PC-3 (cell line): ENCODE results near the gene C2CD5.

ENCODE experiments used
- CTCF ChIP-seq: fragments of 300-600 bp; sonication (generic); conservative IDR thresholded peaks from 2 replicates; pipeline ENCODE4 v1.5.1; 2017; ENCODE audit warnings: antibody characterized with exemption, low read depth, mild to moderate bottlenecking, low read length
- EZH2 ChIP-seq: fragments of 300-600 bp; sonication (generic); IDR thresholded peaks from one replicate; pipeline ENCODE4 v1.6.1; 2017; ENCODE audit warnings: antibody characterized with exemption, mild to moderate bottlenecking, low read length; ENCODE audit not compliant: unreplicated experiment
- EZH2phosphoT487 ChIP-seq: fragments of 300-600 bp; sonication (generic); IDR thresholded peaks from 2 replicates; pipeline ENCODE4 v1.6.1; 2018; ENCODE audit warnings: mild to moderate bottlenecking, antibody characterized with exemption, low read length, borderline replicate concordance

DNA sequence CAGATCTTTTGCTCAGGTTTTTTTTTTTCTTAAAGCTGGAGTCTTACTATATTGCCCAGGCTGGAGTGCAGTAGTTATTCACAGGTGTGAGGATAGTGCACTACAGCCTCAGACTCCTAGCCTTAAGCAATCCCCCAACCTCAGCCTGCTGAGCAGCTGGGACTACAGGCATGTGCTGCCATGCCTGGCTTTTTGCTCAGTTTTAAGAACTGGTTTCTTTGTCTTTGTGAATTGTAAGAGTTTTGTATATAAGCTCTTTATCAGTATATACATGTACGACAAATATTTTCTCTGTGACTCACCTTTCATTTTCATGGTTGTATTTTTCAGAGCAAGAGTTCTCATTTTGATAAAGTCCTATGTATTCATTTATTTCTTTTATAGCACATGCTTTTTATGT lies 33.3 kb upstream of the C2CD5 start:
- TF ChIP-seq CTCF (no peak), EZH2 (no peak), EZH2phosphoT487 (no peak)
